Upper lobe of right lung (tissue), 1 donor: ENCODE results near the gene GGT5. TPM values are rescaled to one million over a fixed set of nuclear protein-coding genes. Genes with fewer than 3 reads are reported as not detected.
"Not testable (repeated sequence)": the region's sequence is repeated elsewhere in the genome, so short reads cannot be mapped to it uniquely, and the experiment has no call there.

Experiments used
- ATAC-seq: fragments of 200-7000 bp; cut with Tn5 transposase; one replicate; pipeline ENCODE4 v1.9.1; 2020; ENCODE audit warnings: mild to moderate bottlenecking, moderate library complexity
- DNase-seq: peaks from one replicate; pipeline ENCODE4 v3.0.0-alpha.2; 2020
- H3K27ac ChIP-seq: fragments of 200-600 bp; one replicate; pipeline ENCODE4 v1.8.0; 2022
- H3K27me3 ChIP-seq: fragments of 200-600 bp; one replicate; pipeline ENCODE4 v1.8.0; 2022; ENCODE audit warnings: mild to moderate bottlenecking
- H3K36me3 ChIP-seq: fragments of 200-600 bp; one replicate; pipeline ENCODE4 v1.8.0; 2022
- H3K4me1 ChIP-seq: fragments of 200-600 bp; one replicate; pipeline ENCODE4 v1.8.0; 2022
- H3K4me3 ChIP-seq: fragments of 200-600 bp; one replicate; pipeline ENCODE4 v1.8.0; 2022; ENCODE audit warnings: mild to moderate bottlenecking
- H3K9me3 ChIP-seq: fragments of 200-600 bp; one replicate; pipeline ENCODE4 v1.8.0; 2022
- intact Hi-C: fragments of 100-400 bp; cut with DNase I; formaldehyde crosslinking; loops from one replicate; pipeline ENCODE4 v1.11.0; 2022
- total RNA-seq: library from RNA; stranded (reverse); fragmentation: NEBNext Ultra II Directional; extraction: Animal tissue kit (Norgen Biotek cat#: 25700); gene quantifications from one replicate; pipeline ENCODE4 v1.2.1, GENCODE V29; 2021
- TF ChIP-seq, protein P1 (sequence below): fragments of 200-600 bp; IDR thresholded peaks from one replicate; pipeline ENCODE4 v1.8.0; 2022; ENCODE audit warnings: antibody characterized with exemption
- donor health status: DM: no; HTN: yes; CAD: no; lungs with severe emphysema.

GGT5 gene
- total RNA-seq, 1 donor from 2014 or later = 66.5 TPM

DNA sequence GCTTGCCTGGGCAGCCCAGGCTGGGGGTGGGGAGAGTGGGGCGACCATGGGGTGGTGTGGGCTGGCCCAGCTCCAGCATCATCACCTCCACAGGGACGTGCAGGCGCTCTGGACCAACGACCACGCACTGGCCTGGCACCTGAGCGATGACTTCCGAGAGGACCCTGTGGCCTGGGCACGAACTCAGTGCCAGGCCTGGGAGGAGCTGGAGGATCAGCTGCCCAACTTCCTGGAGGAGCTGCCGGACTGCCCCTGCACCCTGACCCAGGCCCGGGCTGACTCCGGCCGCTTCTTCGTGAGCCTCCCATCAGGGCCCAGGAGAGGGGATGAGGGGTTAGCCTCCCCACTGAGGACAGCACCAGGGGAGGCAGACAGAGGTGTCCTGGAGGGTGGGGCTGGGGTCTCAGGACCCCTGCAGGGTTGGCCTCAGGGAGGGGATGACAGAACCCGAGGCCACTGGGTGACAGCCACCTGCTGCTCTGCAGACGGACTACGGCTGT lies 59.8 kb downstream of the GGT5 start:
- Histone ChIP-seq H3K4me3 (no peak overlapping the region), H3K27ac (no peak overlapping the region), H3K4me1 (peaks cover 16% of the 10 kb centered on the region), H3K27me3 (no peaks in the 10 kb centered on the region), H3K36me3 (no peaks in the 10 kb centered on the region), H3K9me3 (no peaks in the 10 kb centered on the region)
- intact Hi-C loops = no loop called here
- DNase-seq = peak; percentile 63
- TF ChIP-seq, protein P1, sequence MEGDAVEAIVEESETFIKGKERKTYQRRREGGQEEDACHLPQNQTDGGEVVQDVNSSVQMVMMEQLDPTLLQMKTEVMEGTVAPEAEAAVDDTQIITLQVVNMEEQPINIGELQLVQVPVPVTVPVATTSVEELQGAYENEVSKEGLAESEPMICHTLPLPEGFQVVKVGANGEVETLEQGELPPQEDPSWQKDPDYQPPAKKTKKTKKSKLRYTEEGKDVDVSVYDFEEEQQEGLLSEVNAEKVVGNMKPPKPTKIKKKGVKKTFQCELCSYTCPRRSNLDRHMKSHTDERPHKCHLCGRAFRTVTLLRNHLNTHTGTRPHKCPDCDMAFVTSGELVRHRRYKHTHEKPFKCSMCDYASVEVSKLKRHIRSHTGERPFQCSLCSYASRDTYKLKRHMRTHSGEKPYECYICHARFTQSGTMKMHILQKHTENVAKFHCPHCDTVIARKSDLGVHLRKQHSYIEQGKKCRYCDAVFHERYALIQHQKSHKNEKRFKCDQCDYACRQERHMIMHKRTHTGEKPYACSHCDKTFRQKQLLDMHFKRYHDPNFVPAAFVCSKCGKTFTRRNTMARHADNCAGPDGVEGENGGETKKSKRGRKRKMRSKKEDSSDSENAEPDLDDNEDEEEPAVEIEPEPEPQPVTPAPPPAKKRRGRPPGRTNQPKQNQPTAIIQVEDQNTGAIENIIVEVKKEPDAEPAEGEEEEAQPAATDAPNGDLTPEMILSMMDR = no peak
- no peak for ATAC-seq

DNA sequence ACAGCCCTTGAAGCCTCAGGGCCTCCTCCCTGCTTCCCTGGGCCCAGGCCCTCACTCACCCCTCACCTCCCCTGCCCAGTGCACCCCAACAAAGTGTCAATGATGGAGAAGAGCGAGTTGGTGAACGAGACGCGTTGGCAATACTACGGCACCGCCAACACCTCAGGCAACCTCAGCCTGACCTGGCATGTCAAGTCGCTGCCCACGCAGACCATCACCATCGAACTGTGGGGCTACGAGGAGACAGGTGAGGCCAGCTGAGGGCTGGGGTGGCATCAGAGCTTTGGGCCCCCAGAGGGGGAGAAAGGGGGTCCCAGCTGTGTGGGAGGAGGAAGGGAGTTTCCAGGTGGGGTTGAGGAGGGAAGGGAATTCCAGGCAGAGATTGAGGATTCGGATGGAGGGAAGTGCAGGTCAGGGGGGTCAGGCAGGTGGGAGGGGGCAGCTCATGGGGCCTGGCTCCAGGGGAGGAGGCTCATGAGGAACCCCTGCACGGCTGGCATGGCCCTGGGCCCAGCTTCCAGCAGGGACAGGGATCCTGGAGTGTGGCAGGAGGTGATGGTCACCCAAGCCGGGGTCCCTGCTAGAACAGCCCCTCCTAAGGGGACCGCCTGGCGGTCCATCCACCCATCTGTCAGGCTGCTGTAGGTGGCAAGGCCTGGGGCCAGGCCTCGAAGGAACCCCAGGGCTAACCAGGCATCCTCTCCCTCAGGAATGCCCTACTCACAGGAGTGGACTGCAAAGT lies 60.7 kb downstream of the GGT5 start:
- DNase-seq = peak; percentile 42
- intact Hi-C loops = no loop called here
- no peak for ATAC-seq
- Histone ChIP-seq H3K9me3 (no peaks in the 10 kb centered on the region), H3K4me3 (no peak overlapping the region), H3K4me1 (peaks cover 8% of the 10 kb centered on the region), H3K27ac (no peak overlapping the region), H3K36me3 (no peaks in the 10 kb centered on the region), H3K27me3 (no peaks in the 10 kb centered on the region)
- TF ChIP-seq, protein P1 = no peak

DNA sequence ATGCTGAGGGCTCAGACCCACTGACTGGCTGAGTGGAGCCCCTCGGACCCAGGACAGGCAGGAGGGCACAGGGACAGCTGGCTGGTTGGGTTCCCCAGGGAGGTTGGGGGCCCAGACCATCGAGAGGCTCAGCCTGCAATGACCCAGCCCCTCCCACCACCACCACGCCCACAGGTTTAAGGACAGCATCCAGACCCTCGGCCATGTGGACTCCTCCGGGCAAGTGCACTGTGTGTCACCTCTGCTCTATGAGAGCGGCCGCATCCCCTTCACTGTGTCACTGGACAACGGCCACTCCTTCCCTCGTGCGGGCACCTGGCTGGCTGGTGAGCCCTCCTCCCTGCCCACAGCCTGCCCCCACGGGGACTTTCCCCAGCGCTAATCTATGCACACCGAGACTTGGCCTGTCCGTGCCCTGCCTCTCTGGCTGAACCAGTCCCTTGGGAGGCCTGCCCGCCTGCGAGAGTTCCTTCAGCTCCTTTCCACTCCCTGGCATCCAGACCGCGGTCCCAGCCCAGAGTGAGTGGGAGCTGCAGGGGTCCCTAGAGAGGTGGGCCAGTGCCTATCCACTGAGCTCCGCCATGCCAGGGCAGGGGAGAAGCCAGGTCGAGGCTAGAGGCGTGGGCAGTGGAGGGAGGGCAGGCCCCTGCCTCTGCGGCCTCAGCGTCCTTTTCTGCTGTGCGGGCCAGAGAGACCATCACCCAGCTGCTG lies 61.4 kb downstream of the GGT5 start:
- Histone ChIP-seq H3K9me3 (no peaks in the 10 kb centered on the region), H3K36me3 (peaks cover under 1% of the 10 kb centered on the region), H3K4me1 (peaks cover 4% of the 10 kb centered on the region), H3K27me3 (no peaks in the 10 kb centered on the region), H3K4me3 (peak overlapping the region; percentile 3), H3K27ac (no peak overlapping the region)
- TF ChIP-seq, protein P1 = no peak
- peak; percentile 51 for ATAC-seq
- intact Hi-C loops = no loop called here
- DNase-seq = no peak

DNA sequence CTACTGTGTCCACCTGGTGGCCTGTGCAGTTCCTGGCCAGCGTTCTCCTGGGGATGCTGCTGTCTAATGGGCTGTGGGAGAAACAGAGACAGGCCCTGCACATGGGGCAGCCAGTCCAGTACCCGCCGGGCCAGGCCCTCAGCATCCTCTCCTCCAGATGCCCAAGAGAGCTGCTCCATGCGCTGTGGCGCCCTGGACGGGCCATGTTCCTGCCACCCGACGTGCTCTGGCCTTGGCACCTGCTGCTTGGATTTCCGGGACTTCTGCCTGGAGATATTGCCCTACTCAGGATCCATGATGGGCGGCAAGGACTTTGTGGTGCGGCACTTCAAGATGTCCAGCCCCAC lies 62.0 kb downstream of the GGT5 start:
- H3K4me1 ChIP-seq, H3K9me3 ChIP-seq, DNase-seq, H3K27me3 ChIP-seq, H3K27ac ChIP-seq, H3K36me3 ChIP-seq, ATAC-seq, intact Hi-C loops: not testable (repeated sequence)
- peak overlapping the region; percentile 52 for H3K4me3 ChIP-seq

DNA sequence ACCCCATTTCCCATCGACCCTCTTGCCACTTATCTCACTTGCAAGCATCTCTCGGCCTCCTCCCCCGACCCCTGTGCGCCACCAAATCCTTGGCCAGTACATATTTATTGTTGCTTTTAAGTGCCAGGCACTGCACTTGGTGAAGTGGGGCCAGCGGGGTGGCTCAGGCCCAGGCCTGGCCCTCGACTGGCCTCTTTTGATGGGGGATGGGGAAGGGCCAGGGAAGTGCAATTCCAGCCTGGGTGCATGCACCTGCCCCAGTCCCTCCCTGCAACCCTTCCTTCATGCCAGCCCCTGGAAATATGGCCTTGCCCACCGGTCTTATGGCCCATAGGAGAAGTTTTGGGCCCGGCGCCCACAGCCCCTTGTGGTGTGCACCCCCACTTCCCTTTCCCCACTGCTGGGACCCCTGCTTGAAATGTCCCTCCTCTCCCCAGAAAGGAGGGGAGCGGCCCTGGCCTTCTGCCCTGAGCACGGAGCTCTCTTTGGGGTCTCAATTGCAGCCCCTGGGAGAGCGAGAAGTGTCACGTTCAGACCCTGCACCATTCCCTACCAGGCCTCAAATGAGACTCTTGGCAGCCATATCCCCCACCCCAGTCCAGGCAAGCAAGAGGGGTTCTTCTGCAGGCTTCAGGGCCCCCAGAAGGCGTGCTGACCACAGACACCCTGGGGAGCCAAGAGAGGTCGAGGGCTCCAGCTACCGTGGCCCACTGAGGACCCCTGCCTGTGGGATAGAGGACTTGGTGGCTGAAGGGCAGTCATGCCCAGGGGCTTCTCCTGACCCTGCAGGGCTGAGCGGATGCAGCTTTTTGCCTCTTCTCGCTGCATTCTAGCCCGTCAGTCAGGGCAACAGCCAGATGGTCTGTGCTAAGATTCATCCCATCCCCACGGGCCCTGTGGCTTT lies 62.6 kb downstream of the GGT5 start:
- no peaks in the 10 kb centered on the region for H3K27me3 ChIP-seq
- ATAC-seq (peak; percentile 42), DNase-seq (no peak)
- H3K27ac ChIP-seq = peak overlapping the region; percentile 78
- H3K9me3 ChIP-seq = no peaks in the 10 kb centered on the region
- TF ChIP-seq, protein P1 = peak; percentile 15
- peak overlapping the region; percentile 52 for H3K4me3 ChIP-seq
- intact Hi-C loops = no loop called here
- peaks cover 4% of the 10 kb centered on the region for H3K4me1 ChIP-seq
- H3K36me3 ChIP-seq = peaks cover 6% of the 10 kb centered on the region
